ENCODE results near the gene KCNIP1.

DNA sequence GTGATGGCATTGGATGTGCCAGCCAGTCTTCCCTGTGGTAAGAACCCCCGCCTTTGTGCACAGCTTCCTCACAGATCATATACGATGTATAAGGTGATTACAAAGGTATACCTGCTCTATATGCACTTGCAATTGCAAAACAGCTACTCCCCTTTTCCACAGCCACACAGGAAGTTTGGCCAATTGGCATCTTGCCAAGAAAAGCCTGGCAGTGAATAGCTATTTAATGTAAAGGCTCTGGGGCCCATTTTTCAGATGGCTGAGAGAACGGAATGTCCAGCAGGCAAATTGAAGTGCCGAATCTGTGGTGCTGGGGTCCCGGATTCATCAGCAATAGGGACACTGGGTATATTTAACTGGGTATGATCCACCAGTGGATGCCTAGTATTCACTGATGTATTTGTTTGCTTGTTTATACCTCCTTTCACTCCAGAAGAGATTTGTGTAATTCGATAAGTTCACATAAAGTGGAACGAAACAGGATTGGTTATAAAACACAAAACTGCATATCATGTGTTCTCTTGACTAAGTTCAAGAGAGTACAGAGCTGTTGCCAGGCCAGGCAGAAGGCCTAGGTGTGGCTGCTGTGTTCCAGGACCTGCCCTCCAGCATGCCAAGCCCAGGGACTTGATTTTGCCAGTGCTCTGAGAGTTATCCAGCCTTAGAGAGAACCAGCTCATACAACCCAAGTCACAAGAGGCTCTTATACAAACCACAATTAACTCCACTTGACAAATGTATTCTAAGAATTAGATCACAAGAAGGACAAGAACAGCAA, 252.0 kb downstream of the KCNIP1 start:
- TF ChIP-seq, protein P1, sequence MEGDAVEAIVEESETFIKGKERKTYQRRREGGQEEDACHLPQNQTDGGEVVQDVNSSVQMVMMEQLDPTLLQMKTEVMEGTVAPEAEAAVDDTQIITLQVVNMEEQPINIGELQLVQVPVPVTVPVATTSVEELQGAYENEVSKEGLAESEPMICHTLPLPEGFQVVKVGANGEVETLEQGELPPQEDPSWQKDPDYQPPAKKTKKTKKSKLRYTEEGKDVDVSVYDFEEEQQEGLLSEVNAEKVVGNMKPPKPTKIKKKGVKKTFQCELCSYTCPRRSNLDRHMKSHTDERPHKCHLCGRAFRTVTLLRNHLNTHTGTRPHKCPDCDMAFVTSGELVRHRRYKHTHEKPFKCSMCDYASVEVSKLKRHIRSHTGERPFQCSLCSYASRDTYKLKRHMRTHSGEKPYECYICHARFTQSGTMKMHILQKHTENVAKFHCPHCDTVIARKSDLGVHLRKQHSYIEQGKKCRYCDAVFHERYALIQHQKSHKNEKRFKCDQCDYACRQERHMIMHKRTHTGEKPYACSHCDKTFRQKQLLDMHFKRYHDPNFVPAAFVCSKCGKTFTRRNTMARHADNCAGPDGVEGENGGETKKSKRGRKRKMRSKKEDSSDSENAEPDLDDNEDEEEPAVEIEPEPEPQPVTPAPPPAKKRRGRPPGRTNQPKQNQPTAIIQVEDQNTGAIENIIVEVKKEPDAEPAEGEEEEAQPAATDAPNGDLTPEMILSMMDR (IDR thresholded peaks at IDR 0.05; ENCODE audit: low read length), result no peak
- TF ChIP-seq EZH2 (IDR thresholded peaks at IDR 0.05; ENCODE audit: borderline replicate concordance, low read length), result no peak
